ENCODE measurements around the gene RIPK1. TPM values are rescaled to one million over a fixed set of nuclear protein-coding genes. Genes with fewer than 3 reads are reported as not detected.
A peak's percentile ranks its signal among the peaks of the same experiment; 100 is the strongest.
"Not testable (repeated sequence)": the region's sequence is repeated elsewhere in the genome, so short reads cannot be mapped to it uniquely, and the experiment has no call there.

Gene RIPK1
- total RNA-seq, 1 donor from 2014 or later, result 26.3 TPM

- ATAC-seq, result no peak
- Histone ChIP-seq H3K9me3 (no peaks in the 10 kb centered on the region), H3K4me1 (peaks cover 25% of the 10 kb centered on the region), H3K36me3 (no peaks in the 10 kb centered on the region), H3K27ac (no peak overlapping the region), H3K27me3 (ENCODE audit: low read depth) (no peaks in the 10 kb centered on the region), H3K4me3 (peak overlapping the region; percentile 65)
- intact Hi-C loops (cut with DNase I), result no loop called here
- TF ChIP-seq, protein P1, sequence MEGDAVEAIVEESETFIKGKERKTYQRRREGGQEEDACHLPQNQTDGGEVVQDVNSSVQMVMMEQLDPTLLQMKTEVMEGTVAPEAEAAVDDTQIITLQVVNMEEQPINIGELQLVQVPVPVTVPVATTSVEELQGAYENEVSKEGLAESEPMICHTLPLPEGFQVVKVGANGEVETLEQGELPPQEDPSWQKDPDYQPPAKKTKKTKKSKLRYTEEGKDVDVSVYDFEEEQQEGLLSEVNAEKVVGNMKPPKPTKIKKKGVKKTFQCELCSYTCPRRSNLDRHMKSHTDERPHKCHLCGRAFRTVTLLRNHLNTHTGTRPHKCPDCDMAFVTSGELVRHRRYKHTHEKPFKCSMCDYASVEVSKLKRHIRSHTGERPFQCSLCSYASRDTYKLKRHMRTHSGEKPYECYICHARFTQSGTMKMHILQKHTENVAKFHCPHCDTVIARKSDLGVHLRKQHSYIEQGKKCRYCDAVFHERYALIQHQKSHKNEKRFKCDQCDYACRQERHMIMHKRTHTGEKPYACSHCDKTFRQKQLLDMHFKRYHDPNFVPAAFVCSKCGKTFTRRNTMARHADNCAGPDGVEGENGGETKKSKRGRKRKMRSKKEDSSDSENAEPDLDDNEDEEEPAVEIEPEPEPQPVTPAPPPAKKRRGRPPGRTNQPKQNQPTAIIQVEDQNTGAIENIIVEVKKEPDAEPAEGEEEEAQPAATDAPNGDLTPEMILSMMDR (IDR thresholded peaks at IDR 0.05), result no peak
- no peak for DNase-seq
Observed at GRCh38 chr6:3052481-3053230, 15.6 kb upstream of the RIPK1 start.

- Histone ChIP-seq H3K36me3 (no peaks in the 10 kb centered on the region), H3K27me3 (ENCODE audit: low read depth) (no peaks in the 10 kb centered on the region), H3K27ac (peak overlapping the region; percentile 80), H3K4me3 (peak overlapping the region; percentile 65), H3K4me1 (peaks cover 25% of the 10 kb centered on the region), H3K9me3 (no peaks in the 10 kb centered on the region)
- intact Hi-C loops (cut with DNase I), result no loop called here
- TF ChIP-seq, protein P1 (IDR thresholded peaks at IDR 0.05), result no peak
- no peak for ATAC-seq
- no peak for DNase-seq
Observed at GRCh38 chr6:3053231-3053508, 15.1 kb upstream of the RIPK1 start.

- DNase-seq; H3K27me3 ChIP-seq (ENCODE audit: low read depth); intact Hi-C loops (cut with DNase I); H3K36me3 ChIP-seq; H3K9me3 ChIP-seq: not testable (repeated sequence)
- ATAC-seq, result peak; percentile 19 to 69
- peak overlapping the region; percentile 65 for H3K4me3 ChIP-seq
- peaks cover 25% of the 10 kb centered on the region for H3K4me1 ChIP-seq
- peak overlapping the region; percentile 80 for H3K27ac ChIP-seq
Observed at GRCh38 chr6:3054229-3055157, 13.8 kb upstream of the RIPK1 start.

DNA sequence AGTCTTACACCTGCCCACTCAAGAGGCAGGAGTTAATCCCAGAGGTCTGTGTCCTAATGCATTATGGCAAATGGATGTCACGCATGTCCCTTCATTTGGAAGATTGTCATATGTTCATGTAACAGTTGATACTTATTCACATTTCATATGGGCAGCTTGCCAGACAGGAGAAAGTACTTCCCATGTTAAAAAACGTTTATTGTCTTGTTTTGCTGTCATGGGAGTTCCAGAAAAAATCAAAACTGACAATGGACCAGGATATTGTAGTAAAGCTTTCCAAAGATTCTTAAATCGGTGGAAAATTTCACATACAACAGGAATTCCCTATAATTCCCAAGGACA lies 13.2 kb upstream of the RIPK1 start:
- H3K9me3 ChIP-seq; H3K36me3 ChIP-seq; intact Hi-C loops (cut with DNase I); H3K27me3 ChIP-seq (ENCODE audit: low read depth); ATAC-seq; H3K4me3 ChIP-seq; DNase-seq: not testable (repeated sequence)
- Histone ChIP-seq H3K4me1 (peaks cover 25% of the 10 kb centered on the region), H3K27ac (peak overlapping the region; percentile 49)

GRCh38 chr6:3057063-3057770 lies 11.1 kb upstream of the RIPK1 start:
- TF ChIP-seq, protein P1 (IDR thresholded peaks at IDR 0.05), result no peak
- ATAC-seq (no peak), DNase-seq (no peak)
- Histone ChIP-seq H3K9me3 (no peaks in the 10 kb centered on the region), H3K27ac (no peak overlapping the region), H3K4me3 (no peak overlapping the region), H3K36me3 (no peaks in the 10 kb centered on the region), H3K4me1 (peaks cover 25% of the 10 kb centered on the region), H3K27me3 (ENCODE audit: low read depth) (no peaks in the 10 kb centered on the region)
- intact Hi-C loops (cut with DNase I), result no loop called here

GRCh38 chr6:3058957-3059356 lies 9.3 kb upstream of the RIPK1 start:
- Histone ChIP-seq H3K4me3 (no peak overlapping the region), H3K9me3 (no peaks in the 10 kb centered on the region), H3K4me1 (peaks cover 17% of the 10 kb centered on the region), H3K36me3 (no peaks in the 10 kb centered on the region), H3K27me3 (ENCODE audit: low read depth) (no peaks in the 10 kb centered on the region), H3K27ac (no peak overlapping the region)
- no peak for DNase-seq
- no peak for ATAC-seq
- intact Hi-C loops (cut with DNase I), result no loop called here
- TF ChIP-seq, protein P1 (IDR thresholded peaks at IDR 0.05), result no peak

DNA sequence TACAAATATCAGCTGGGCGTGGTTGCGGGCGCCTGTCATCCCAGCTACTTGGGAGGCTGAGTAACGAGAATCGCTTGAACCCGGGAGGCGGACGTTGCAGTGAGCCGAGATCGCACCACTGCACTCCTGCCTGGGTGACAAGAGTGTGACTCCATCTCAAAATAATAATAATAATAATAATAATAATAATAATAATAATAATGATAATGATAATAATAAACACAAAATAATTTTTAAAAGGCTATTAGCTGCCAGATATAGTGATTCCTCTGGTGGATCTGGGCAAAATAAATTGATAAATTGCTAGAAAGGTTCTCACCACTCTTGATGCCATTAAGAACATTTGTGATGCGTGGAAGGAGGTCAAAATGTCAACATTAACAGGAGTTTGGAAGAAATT lies 8.2 kb upstream of the RIPK1 start:
- H3K4me1 ChIP-seq; H3K4me3 ChIP-seq; H3K27ac ChIP-seq; H3K9me3 ChIP-seq; ATAC-seq; H3K36me3 ChIP-seq; DNase-seq; H3K27me3 ChIP-seq (ENCODE audit: low read depth); intact Hi-C loops (cut with DNase I): not testable (repeated sequence)
